GM13977 (cell line): ENCODE measurements around the gene KCNIP4.
A peak's percentile ranks its signal among the peaks of the same experiment; 100 is the strongest.

ENCODE experiments used
- DNase-seq: peaks from one replicate; pipeline ENCODE4 v3.0.0; 2012; ENCODE audit warnings: low spot score
- in situ Hi-C: fragments of 300-500 bp; cut with MboI; formaldehyde crosslinking; loops from one replicate; pipeline ENCODE4 v1.12.0; 2022; ENCODE audit warnings: low sequenced_read_pairs, low pct_unique_long_range_greater_than_20kb, mixed read lengths, inconsistent platforms; ENCODE audit not compliant: unreplicated experiment
- TF ChIP-seq, protein P1 (sequence below): IDR thresholded peaks from 2 replicates; pipeline ENCODE4 v1.5.1; 2012; ENCODE audit warnings: mild to moderate bottlenecking, control low read depth; ENCODE audit not compliant: insufficient read depth; ENCODE audit errors: extremely low read depth, missing control alignments

KCNIP4 gene

DNA sequence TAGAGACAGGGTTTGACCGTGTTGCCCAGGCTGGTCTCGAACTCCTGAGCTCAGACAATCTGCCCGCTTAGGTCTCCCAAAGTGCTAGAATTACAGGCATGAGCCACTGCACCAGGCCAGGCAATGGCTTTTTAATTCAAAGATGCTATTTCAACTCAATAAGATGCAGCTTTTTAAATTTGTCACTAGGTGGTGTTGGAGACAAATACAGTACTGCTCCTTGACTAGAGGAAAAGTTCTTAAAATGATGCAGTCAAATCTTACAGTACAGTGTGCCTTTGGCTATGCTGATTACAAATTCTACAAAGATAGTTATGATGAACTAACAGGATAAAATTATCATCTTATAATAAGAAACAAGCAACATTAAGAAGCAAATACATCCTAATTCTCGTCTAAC lies 441.1 kb downstream of the KCNIP4 start:
- no peak for DNase-seq

DNA sequence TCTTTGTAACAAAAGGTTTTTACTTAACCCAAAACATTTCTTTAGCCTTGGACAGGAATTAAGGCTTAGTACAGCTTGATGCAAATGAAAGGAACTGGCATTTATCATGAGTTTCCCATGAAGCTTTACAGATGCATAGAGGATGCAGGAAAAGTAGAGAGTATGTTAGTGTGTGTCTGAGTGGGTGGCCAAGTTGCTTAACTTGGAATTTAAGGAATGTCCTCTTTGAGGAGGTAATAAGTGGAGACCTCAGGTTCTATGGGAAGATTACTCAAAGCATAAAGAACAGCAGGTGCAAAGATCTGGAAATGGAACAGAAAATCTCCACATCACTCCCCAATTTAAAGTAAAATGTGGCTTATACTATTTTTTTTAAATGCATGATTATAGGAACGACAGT lies 457.9 kb downstream of the KCNIP4 start:
- in situ Hi-C loops = no loop called here

More for the DNA sequence above, 441.1 kb downstream of the KCNIP4 start:
- in situ Hi-C loops = loop anchor here (10.0 kb wide), 1 partner anchor 257 kb away; no protein-coding TSS in a partner anchor
- TF ChIP-seq, protein P1, sequence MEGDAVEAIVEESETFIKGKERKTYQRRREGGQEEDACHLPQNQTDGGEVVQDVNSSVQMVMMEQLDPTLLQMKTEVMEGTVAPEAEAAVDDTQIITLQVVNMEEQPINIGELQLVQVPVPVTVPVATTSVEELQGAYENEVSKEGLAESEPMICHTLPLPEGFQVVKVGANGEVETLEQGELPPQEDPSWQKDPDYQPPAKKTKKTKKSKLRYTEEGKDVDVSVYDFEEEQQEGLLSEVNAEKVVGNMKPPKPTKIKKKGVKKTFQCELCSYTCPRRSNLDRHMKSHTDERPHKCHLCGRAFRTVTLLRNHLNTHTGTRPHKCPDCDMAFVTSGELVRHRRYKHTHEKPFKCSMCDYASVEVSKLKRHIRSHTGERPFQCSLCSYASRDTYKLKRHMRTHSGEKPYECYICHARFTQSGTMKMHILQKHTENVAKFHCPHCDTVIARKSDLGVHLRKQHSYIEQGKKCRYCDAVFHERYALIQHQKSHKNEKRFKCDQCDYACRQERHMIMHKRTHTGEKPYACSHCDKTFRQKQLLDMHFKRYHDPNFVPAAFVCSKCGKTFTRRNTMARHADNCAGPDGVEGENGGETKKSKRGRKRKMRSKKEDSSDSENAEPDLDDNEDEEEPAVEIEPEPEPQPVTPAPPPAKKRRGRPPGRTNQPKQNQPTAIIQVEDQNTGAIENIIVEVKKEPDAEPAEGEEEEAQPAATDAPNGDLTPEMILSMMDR = peak; percentile 50

DNA sequence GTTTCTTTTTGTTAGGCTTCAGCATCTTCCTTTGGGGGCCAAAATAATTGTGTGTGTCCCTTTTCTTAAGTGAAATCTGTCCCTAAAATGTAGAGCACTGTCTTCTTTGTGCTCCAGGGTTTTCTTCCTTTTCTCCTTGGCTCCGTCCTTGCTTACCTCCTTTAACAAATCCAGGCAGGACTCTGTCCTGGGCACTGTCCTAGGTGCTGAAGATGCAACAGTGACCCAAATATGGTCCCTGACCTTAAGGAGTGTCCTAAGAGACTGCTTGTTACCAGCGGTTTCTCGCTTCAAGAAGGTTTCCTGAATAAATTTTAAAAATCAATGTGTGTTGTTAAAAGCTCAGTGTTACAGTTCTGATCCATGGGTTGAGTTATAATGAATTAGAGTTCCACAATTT lies 471.8 kb downstream of the KCNIP4 start:
- no peak for DNase-seq
- in situ Hi-C loops = no loop called here
- TF ChIP-seq, protein P1 = no peak

More for the DNA sequence above, 457.9 kb downstream of the KCNIP4 start:
- TF ChIP-seq, protein P1 = no peak
- no peak for DNase-seq

DNA sequence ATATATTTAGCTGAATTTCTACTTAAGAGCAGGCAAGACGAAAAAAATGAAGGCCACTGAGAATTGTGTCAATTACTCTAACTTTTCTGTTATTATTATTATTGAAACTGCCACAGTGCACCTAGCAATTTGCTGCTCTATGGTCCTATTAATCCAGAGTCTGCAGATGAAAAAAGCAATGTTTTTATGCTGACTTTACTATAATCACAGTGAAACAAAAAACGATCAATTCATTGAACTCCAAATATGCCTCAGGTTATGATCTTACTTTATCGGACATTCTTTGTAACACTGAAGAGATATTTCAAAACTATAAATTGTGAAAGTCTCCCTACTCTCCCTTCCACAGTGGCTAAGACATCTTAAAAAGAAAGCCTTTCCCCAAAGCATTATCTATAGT lies 474.4 kb downstream of the KCNIP4 start:
- in situ Hi-C loops = no loop called here

DNA sequence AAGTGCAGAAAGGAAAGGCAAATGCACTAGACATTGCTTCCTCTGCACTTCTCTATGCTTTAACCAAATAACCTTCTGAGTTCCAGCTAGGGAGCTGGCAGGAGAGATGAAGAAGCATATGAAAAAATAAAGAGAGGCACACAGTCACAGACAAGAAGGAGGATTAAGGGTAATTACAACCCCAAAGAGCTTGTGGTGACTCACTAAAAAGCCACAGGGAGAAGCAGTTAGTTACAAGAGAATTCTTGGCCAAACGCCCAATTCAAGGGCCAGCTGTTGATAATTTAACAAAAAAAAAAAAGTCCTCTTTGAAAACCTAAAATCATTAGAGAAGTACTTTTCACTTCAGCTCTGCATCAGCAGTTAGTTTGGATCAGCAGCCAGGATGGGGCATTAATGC lies 478.0 kb downstream of the KCNIP4 start:
- no peak for DNase-seq
- TF ChIP-seq, protein P1 = no peak
- in situ Hi-C loops = no loop called here

More for the DNA sequence above, 474.4 kb downstream of the KCNIP4 start:
- no peak for DNase-seq
- TF ChIP-seq, protein P1 = no peak

DNA sequence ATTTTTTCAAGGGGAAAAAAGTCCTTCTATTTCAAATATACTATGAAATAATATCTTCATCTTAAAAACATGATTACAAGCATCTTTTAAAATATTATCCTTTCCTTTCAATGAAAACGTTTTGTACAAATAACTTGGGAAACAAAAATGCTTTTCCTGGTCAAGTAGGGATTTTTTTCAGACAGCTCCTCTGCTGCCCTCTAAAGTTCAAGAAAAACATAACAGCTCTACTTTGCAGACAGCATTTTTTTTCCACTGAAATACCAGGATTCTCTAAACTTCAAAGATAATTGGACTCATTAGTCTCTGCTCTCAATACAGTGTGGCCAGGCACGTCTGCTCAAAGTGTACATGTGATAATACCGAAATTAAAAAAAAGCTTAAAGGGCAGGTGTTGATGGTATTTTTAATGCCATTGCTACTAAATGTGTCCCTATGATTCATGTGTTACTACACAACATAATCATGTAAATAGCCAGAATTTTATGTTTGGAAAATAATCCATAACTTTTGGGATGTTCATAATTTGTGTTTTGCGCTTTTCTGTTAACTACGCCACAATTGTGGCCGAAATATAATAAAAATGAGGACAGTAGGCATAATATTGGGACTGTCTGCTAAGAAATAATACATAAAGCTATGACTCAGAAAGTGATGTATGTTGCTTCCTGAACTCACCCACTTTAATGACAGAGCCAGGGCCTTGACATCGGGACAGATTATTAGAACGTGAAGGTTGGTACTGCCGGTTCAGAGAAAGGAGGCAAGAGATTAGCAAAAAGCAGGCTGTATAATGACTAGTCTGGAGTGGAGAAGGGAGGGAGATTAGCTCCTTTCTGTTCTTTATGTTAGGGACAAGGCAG lies 478.9 kb downstream of the KCNIP4 start:
- in situ Hi-C loops = no loop called here
- DNase-seq = no peak
- TF ChIP-seq, protein P1 = peak; percentile 53
